SK-N-SH (cell line): ENCODE data around the gene CAPS. TPM values are rescaled to one million over a fixed set of nuclear protein-coding genes. Genes with fewer than 3 reads are reported as not detected.
"Not testable (repeated sequence)": the region's sequence is repeated elsewhere in the genome, so short reads cannot be mapped to it uniquely, and the experiment has no call there.

ENCODE experiments used
- CTCF ChIA-PET: fragments of 300-600, 350-600 bp; formaldehyde crosslinking; extraction: SDS; loops from one replicate; lab custom pipeline; 2021; lab: Yijun Ruan, JAX
- POLR2A ChIA-PET: fragments of 350-600 bp; sonication (Branson Sonifier 250); formaldehyde crosslinking; extraction: SDS; loops from one replicate; lab custom pipeline; 2020; ENCODE audit warnings: antibody characterized with exemption, inconsistent platforms; lab: Yijun Ruan, JAX
- DNase-seq: peaks from one replicate; pipeline ENCODE4 v3.0.0; 2012
- H2AFZ ChIP-seq: fragments of 200-600 bp; sonication (generic); 2 replicates; pipeline ENCODE4 v1.8.1; 2016; ENCODE audit warnings: antibody characterized with exemption, mild to moderate bottlenecking, low read depth
- H3F3A ChIP-seq: fragments of 200-600 bp; sonication (generic); replicated peaks from 2 replicates; pipeline ENCODE3; 2016; ENCODE audit warnings: antibody characterized with exemption, mild to moderate bottlenecking; ENCODE audit not compliant: insufficient read depth
- H3K27ac ChIP-seq, 2 experiments: fragments of 200-500 bp in 1 of 2; fragments of 200-600 bp in 1 of 2; sonication (Bioruptor generic) in 1 of 2; sonication (generic), shearing (Covaris generic) in 1 of 2; 2 replicates each; pipeline versions ENCODE4 v1.5.1 to v1.6.1; 2014 to 2016; ENCODE audit warnings: low read depth in 2 of 2, inconsistent platforms in 1 of 2, low read length in 1 of 2, mild to moderate bottlenecking in 1 of 2, mixed read lengths in 1 of 2
- H3K27me3 ChIP-seq: fragments of 200-600 bp; sonication (generic), shearing (Covaris generic); 2 replicates; pipeline ENCODE4 v1.6.1; 2016; ENCODE audit warnings: mixed run types; ENCODE audit not compliant: insufficient read depth
- H3K36me3 ChIP-seq, 2 experiments: fragments of 200-500 bp in 1 of 2; fragments of 200-600 bp in 1 of 2; sonication (Bioruptor generic) in 1 of 2; sonication (generic) in 1 of 2; replicated peaks in 1 of 2; 2 replicates each; pipeline versions ENCODE3 to v1.5.1; 2014 to 2016; ENCODE audit warnings: low read length in 1 of 2, mild to moderate bottlenecking in 1 of 2; ENCODE audit not compliant: insufficient read depth in 2 of 2, control insufficient read depth in 1 of 2
- H3K4me1 ChIP-seq, 2 experiments: fragments of 200-500 bp in 1 of 2; fragments of 200-600 bp in 1 of 2; sonication (Bioruptor generic) in 1 of 2; sonication (generic), shearing (Covaris generic) in 1 of 2; 2 replicates each; pipeline versions ENCODE4 v1.5.1 to v1.6.1; 2014 to 2016; ENCODE audit warnings: low read depth in 1 of 2, low read length in 1 of 2, mixed run types in 1 of 2; ENCODE audit not compliant: insufficient read depth in 2 of 2, control insufficient read depth in 1 of 2
- H3K4me2 ChIP-seq: fragments of 200-600 bp; sonication (generic), shearing (Covaris generic); 2 replicates; pipeline ENCODE4 v1.6.1; 2017; ENCODE audit warnings: mixed run types
- H3K4me3 ChIP-seq, 2 experiments: fragments of 200-500 bp in 1 of 2; fragments of 200-600 bp in 1 of 2; sonication (Bioruptor generic) in 1 of 2; sonication (generic), shearing (Covaris generic) in 1 of 2; 2 replicates each; pipeline versions ENCODE4 v1.5.1 to v1.8.1; 2014 to 2016; ENCODE audit warnings: low read depth in 2 of 2, inconsistent platforms in 1 of 2, low read length in 1 of 2, mild to moderate bottlenecking in 1 of 2, mixed read lengths in 1 of 2, moderate library complexity in 1 of 2
- H3K79me2 ChIP-seq: fragments of 200-600 bp; sonication (generic); 2 replicates; pipeline ENCODE4 v1.8.1; 2017; ENCODE audit warnings: mild to moderate bottlenecking; ENCODE audit not compliant: insufficient read depth
- H3K9ac ChIP-seq: fragments of 200-600 bp; sonication (generic); 2 replicates; pipeline ENCODE4 v1.6.1; 2017; ENCODE audit warnings: mixed run types
- H3K9me2 ChIP-seq: fragments of 200-600 bp; sonication (generic); 2 replicates; pipeline ENCODE4 v1.6.1; 2017; ENCODE audit warnings: mixed run types
- H3K9me3 ChIP-seq: fragments of 200-600 bp; sonication (generic); 2 replicates; pipeline ENCODE4 v1.6.1; 2017; ENCODE audit warnings: mixed run types, mild to moderate bottlenecking, moderate library complexity
- H4K20me1 ChIP-seq: fragments of 200-600 bp; sonication (generic); 2 replicates; pipeline ENCODE4 v1.6.1; 2017; ENCODE audit warnings: mild to moderate bottlenecking, mixed run types; ENCODE audit not compliant: insufficient read depth
- CHD2 ChIP-seq: fragments of 150-350 bp; IDR thresholded peaks from 2 replicates; pipeline ENCODE4 v1.6.1; 2018; ENCODE audit warnings: low read length; ENCODE audit not compliant: partially characterized antibody
- EP300 ChIP-seq, 2 experiments: IDR thresholded peaks; 2 replicates each; pipeline versions ENCODE4 v1.4.0 to v1.6.1; 2012; ENCODE audit warnings: borderline replicate concordance in 1 of 2, low read depth in 1 of 2, low read length in 1 of 2
- EZH2phosphoT487 ChIP-seq: fragments of 200-600 bp; sonication (generic); IDR thresholded peaks from 2 replicates; pipeline ENCODE4 v1.6.1; 2017; ENCODE audit warnings: low read depth, mixed run types, mild to moderate bottlenecking, antibody characterized with exemption, moderate library complexity, borderline replicate concordance
- MXI1 ChIP-seq: IDR thresholded peaks from 2 replicates; pipeline ENCODE4 v1.6.1; 2012; ENCODE audit warnings: mild to moderate bottlenecking, low read depth, low read length, improper control_type of control experiment
- NFIC ChIP-seq: IDR thresholded peaks from 2 replicates; pipeline ENCODE4 v1.4.0; 2012; ENCODE audit warnings: borderline replicate concordance
- RCOR1 ChIP-seq: fragments of 150-350 bp; IDR thresholded peaks from 2 replicates; pipeline ENCODE4 v1.6.1; 2017; ENCODE audit warnings: antibody characterized with exemption, low read length
- WGBS: methylation state at CpG from one replicate; pipeline ENCODE4 v1.1.6; 2017; ENCODE audit warnings: low lambda C conversion rate; 5-methylcytosine and 5-hydroxymethylcytosine counted together
- polyA plus RNA-seq, 3 experiments: library from polyadenylated mRNA; depleted of rRNA; stranded (reverse); fragments of >200 nt; gene quantifications; 2 replicates each; pipeline ENCODE4 v1.2.3, GENCODE V29; 2012

Gene CAPS
- polyA plus RNA-seq, 1 of the 3 experiments (the other 2 are of a cell fraction), result 13.4 TPM

DNA sequence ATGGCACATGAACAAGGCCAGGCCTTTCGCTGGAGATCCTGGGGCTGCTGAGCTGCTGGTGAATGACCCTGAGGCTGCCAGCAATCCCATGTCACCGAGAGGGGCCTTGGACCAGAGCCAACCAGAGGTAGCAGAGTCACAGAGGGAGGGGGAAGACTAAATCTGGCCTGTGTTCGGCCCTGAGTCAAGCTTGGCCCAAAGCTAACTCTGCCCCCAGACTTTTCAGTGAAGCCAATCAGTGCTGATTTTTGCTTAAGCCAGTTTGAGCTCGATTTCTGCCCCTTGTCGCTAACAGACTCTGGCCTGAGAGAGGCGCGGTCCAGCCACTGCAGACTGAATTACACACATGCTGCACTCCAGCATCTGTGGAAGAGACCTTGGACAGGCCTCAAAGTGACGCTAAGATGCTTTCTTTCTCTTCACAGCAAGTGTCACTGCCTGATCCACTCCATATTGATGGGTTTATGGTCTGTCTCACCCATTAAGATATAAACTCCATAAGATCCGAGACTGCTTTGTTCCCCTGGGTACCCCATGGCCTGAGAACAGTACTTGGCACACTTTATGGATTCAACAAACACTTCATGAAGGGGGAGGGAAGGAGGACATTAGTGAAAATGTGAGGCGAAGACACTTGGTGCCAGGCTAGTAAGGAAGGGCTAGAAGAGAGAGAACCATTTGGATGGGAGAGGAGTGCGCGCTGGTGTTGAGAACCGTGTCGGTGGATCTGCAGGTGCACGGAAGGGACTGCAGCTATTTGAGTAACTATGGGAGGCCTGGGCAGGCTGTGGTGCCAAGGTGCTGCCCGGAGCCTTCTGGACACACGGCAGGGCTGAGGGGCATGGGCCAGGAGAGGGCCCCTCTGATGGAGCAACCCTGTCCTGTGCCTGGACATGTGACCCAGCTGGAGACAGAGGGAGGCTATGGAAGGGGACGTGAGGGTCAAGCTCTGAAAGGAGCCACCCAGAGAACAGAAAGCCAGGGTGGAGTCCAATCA is 46.2 kb downstream of the CAPS start:
- Histone ChIP-seq H3K27ac (peak overlapping the region in 1 of 2 experiments; percentile 88; a peak in 2 of 4 replicates), H3K27me3 (no peaks in the 10 kb centered on the region), H4K20me1 (peaks cover 96% of the 10 kb centered on the region), H3K9me3 (no peaks in the 10 kb centered on the region), H3F3A (no peaks in the 10 kb centered on the region), H3K9ac (no peak overlapping the region), H3K36me3 (no peaks in the 10 kb centered on the region), H2AFZ (no peak overlapping the region), H3K4me1 (peaks cover 0 to 69% of the 10 kb centered on the region in 2 experiments; a peak in 2 of 4 replicates), H3K79me2 (peaks cover 99% of the 10 kb centered on the region), H3K4me3 (no peak overlapping the region), H3K4me2 (no peak overlapping the region), H3K9me2 (no peaks in the 10 kb centered on the region)
- TF ChIP-seq MXI1 (peak; percentile 93), EZH2phosphoT487 (no peak), RCOR1 (peak; percentile 31; the same call in 1 of the 2 replicates), EP300 (IDR thresholded peaks at IDR 0.05; ENCODE audit: borderline replicate concordance in 1 of 2, low read depth in 1 of 2, low read length in 1 of 2) (peak in 1 of 2 experiments; percentile 62; a peak in 1 of 4 replicates), CHD2 (peak; percentile 15), NFIC (no peak)
- peak; percentile 90 for DNase-seq
- CTCF ChIA-PET, result interaction anchor here (1.1 to 2.3 kb wide), 8 partner anchors 8 to 156 kb away, joined by 3 to 18 read pairs (median 6); no protein-coding TSS in a partner anchor
- POLR2A ChIA-PET, result interaction anchor here (0.6 to 1.2 kb wide), 3 partner anchors 18 to 132 kb away, joined by 4 read pairs; partner anchors contain the start of gene RANBP3
- 70% methylated on average over 14 of the region's 18 CpGs for WGBS

DNA sequence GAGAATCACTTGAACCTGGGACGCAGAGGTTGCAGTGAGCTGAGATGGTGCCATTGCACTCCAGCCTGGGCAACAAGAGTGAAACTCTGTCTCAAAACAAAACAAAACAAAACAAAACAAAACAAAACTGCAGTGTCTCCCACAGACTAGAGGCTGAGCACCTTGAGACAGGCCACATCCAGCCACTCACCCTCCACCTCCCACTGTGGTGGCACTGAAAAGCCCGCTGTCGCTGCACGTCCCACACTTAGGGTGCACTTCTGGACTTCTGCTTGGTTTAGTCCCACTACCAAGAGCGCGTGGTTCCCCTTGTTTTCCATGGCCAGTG is 47.6 kb downstream of the CAPS start:
- H3K36me3 ChIP-seq, H3K27me3 ChIP-seq, H3K4me3 ChIP-seq, H2AFZ ChIP-seq, H3K9me3 ChIP-seq, H3K9ac ChIP-seq, H3K9me2 ChIP-seq, POLR2A ChIA-PET, H3K4me2 ChIP-seq, DNase-seq, H3F3A ChIP-seq: not testable (repeated sequence)
- H3K79me2 ChIP-seq, result peaks cover 99% of the 10 kb centered on the region
- WGBS, result 92% methylated on average over 6 of the region's 6 CpGs
- H4K20me1 ChIP-seq, result peaks cover 96% of the 10 kb centered on the region
- CTCF ChIA-PET, result interaction anchor here (1.3 kb wide), 1 partner anchor 60 kb away, joined by 3 read pairs; no protein-coding TSS in a partner anchor
- H3K27ac ChIP-seq, result peak overlapping the region in 1 of 2 experiments; percentile 56; a peak in 1 of 4 replicates
- peaks cover 0 to 64% of the 10 kb centered on the region in 2 experiments; a peak in 2 of 4 replicates for H3K4me1 ChIP-seq
